HCT116 (cell line): ENCODE results near the gene TAF1B. TPM values are rescaled to one million over a fixed set of nuclear protein-coding genes. Genes with fewer than 3 reads are reported as not detected.

Experiments used
- ATAC-seq: fragments of 200-7000 bp; cut with Tn5 transposase; 2 replicates; pipeline ENCODE4 v1.9.1; 2020; ENCODE audit warnings: mild to moderate bottlenecking, moderate library complexity
- BruUV-seq: library from RNA; stranded (reverse); fragments of 400-500 nt; replicated peaks from 2 replicates; lab custom pipeline; 2021; lab: Mats Ljungman, UMichigan
- CTCF ChIA-PET: fragments of 300-600 bp; sonication (Branson Sonifier 250); formaldehyde crosslinking; loops from one replicate; lab custom pipeline; 2021; ENCODE audit warnings: antibody characterized with exemption; lab: Charles Lee
- POLR2A ChIA-PET: fragments of 300-600, 350-600 bp; sonication (Branson Sonifier 250); formaldehyde crosslinking; loops from one replicate; lab custom pipeline; 2021; ENCODE audit warnings: antibody characterized with exemption; lab: Charles Lee
- RAD21 ChIA-PET, 2 experiments: fragments of 300-600 bp; sonication (Branson Sonifier 250); formaldehyde crosslinking; loops; one replicate each; lab custom pipeline; 2023; ENCODE audit warnings: low total read pairs in 2 of 2; ENCODE audit not compliant: uncharacterized antibody in 2 of 2, unreplicated experiment in 2 of 2, low non-redundant PET in 1 of 2; lab: Charles Lee
- DNase-seq: peaks from one replicate; pipeline ENCODE4 v3.0.0-alpha.2; 2010; ENCODE audit warnings: low read depth, low spot score
- H2AFZ ChIP-seq: fragments of 200-600 bp; shearing (Covaris generic), sonication (generic); 2 replicates; pipeline ENCODE4 v1.6.1; 2017; ENCODE audit warnings: low read depth, mixed run types, mixed read lengths, antibody characterized with exemption, low read length; ENCODE audit not compliant: poor library complexity, severe bottlenecking
- H3K27ac ChIP-seq: 2 replicates; pipeline ENCODE4 v1.5.1; 2012; ENCODE audit warnings: low read depth, low read length
- H3K27me3 ChIP-seq: fragments of 200-600 bp; sonication (generic); 2 replicates; pipeline ENCODE4 v1.6.1; 2016; ENCODE audit warnings: mixed run types, low read length, mixed read lengths; ENCODE audit not compliant: insufficient read depth
- H3K36me3 ChIP-seq, 2 experiments: fragments of 200-500 bp in 1 of 2; fragments of 200-600 bp in 1 of 2; sonication (Bioruptor generic) in 1 of 2; sonication (generic) in 1 of 2; 2 replicates each; pipeline versions ENCODE4 v1.5.1 to v1.6.1; 2014 to 2016; ENCODE audit warnings: low read length in 2 of 2, inconsistent platforms in 1 of 2, mixed read lengths in 1 of 2, mixed run types in 1 of 2; ENCODE audit not compliant: insufficient read depth in 2 of 2, control insufficient read depth in 1 of 2
- H3K4me1 ChIP-seq, 2 experiments: fragments of 200-600 bp in 1 of 2; sonication (generic) in 1 of 2; 2 replicates each; pipeline versions ENCODE4 v1.5.1 to v1.6.1; 2012 to 2017; ENCODE audit warnings: low read length in 2 of 2, inconsistent platforms in 1 of 2, mild to moderate bottlenecking in 1 of 2, mixed read lengths in 1 of 2, mixed run types in 1 of 2, moderate library complexity in 1 of 2; ENCODE audit not compliant: insufficient read depth in 2 of 2, control insufficient read depth in 1 of 2
- H3K4me2 ChIP-seq: fragments of 200-600 bp; sonication (generic); 2 replicates; pipeline ENCODE4 v1.6.1; 2017; ENCODE audit warnings: mixed run types, low read length, mixed read lengths
- H3K4me3 ChIP-seq, 2 experiments: fragments of 200-600 bp in 1 of 2; sonication (generic) in 1 of 2; replicated peaks in 1 of 2; 2 replicates each; pipeline ENCODE4 v1.5.1; 2011 to 2016; ENCODE audit warnings: low read length in 2 of 2, control low read depth in 1 of 2, low read depth in 1 of 2, mild to moderate bottlenecking in 1 of 2, mixed read lengths in 1 of 2, mixed run types in 1 of 2
- H3K79me2 ChIP-seq: fragments of 200-600 bp; sonication (generic); 2 replicates; pipeline ENCODE4 v1.6.1; 2017; ENCODE audit warnings: mild to moderate bottlenecking, mixed run types, low read length, moderate library complexity, mixed read lengths; ENCODE audit not compliant: insufficient read depth
- H3K9ac ChIP-seq: fragments of 200-600 bp; sonication (generic); 2 replicates; pipeline ENCODE4 v1.6.1; 2016; ENCODE audit warnings: low read length, mixed read lengths
- H3K9me2 ChIP-seq: fragments of 200-600 bp; sonication (generic), shearing (Covaris generic); 2 replicates; pipeline ENCODE4 v1.6.1; 2017; ENCODE audit warnings: mixed run types, mild to moderate bottlenecking, moderate library complexity; ENCODE audit not compliant: insufficient read depth
- H3K9me3 ChIP-seq, 2 experiments: fragments of 200-500 bp in 1 of 2; fragments of 200-600 bp in 1 of 2; sonication (Bioruptor generic) in 1 of 2; sonication (generic) in 1 of 2; 2 replicates each; pipeline ENCODE4 v1.6.1; 2014 to 2017; ENCODE audit warnings: low read length in 2 of 2, mixed read lengths in 2 of 2, inconsistent platforms in 1 of 2, low read depth in 1 of 2, mild to moderate bottlenecking in 1 of 2, mixed run types in 1 of 2, moderate library complexity in 1 of 2; ENCODE audit not compliant: control insufficient read depth in 1 of 2, insufficient read depth in 1 of 2
- H4K20me1 ChIP-seq: fragments of 200-600 bp; sonication (generic), shearing (Covaris generic); 2 replicates; pipeline ENCODE4 v1.6.1; 2017; ENCODE audit warnings: mixed run types, mild to moderate bottlenecking, moderate library complexity; ENCODE audit not compliant: insufficient read depth
- CBX3 ChIP-seq: IDR thresholded peaks from 2 replicates; pipeline ENCODE4 v1.6.1; 2012; ENCODE audit warnings: low read depth
- CEBPB ChIP-seq: IDR thresholded peaks from 2 replicates; pipeline ENCODE4 v1.6.1; 2012; ENCODE audit warnings: low read depth
- EGR1 ChIP-seq: IDR thresholded peaks from 2 replicates; pipeline ENCODE4 v1.6.1; 2012; ENCODE audit warnings: low read depth
- ELF1 ChIP-seq: IDR thresholded peaks from 2 replicates; pipeline ENCODE4 v1.6.1; 2012; ENCODE audit warnings: low read depth, borderline replicate concordance
- EZH2phosphoT487 ChIP-seq: fragments of 200-600 bp; IDR thresholded peaks from 2 replicates; pipeline ENCODE4 v1.6.1; 2018; ENCODE audit warnings: antibody characterized with exemption, borderline replicate concordance
- FOSL1 ChIP-seq: IDR thresholded peaks from 2 replicates; pipeline ENCODE4 v1.6.1; 2012; ENCODE audit warnings: low read depth
- JUND ChIP-seq: IDR thresholded peaks from 2 replicates; pipeline ENCODE4 v1.6.1; 2012
- POLR2A ChIP-seq: IDR thresholded peaks from 2 replicates; pipeline ENCODE4 v1.7.0; 2011; ENCODE audit warnings: borderline replicate concordance; ENCODE audit not compliant: insufficient read depth, insufficient read length; ENCODE audit errors: extremely low read depth
- POLR2AphosphoS5 ChIP-seq: IDR thresholded peaks from 2 replicates; pipeline ENCODE4 v1.6.1; 2011; ENCODE audit warnings: mild to moderate bottlenecking, low read depth, low read length, moderate library complexity
- RAD21 ChIP-seq: IDR thresholded peaks from 2 replicates; pipeline ENCODE4 v1.6.1; 2012; ENCODE audit warnings: low read depth, mild to moderate bottlenecking
- SP1 ChIP-seq: IDR thresholded peaks from 2 replicates; pipeline ENCODE4 v1.6.1; 2012; ENCODE audit warnings: low read depth
- SRF ChIP-seq: IDR thresholded peaks from 2 replicates; pipeline ENCODE4 v1.6.1; 2012; ENCODE audit warnings: low read depth
- TCF7L2 ChIP-seq: IDR thresholded peaks from 2 replicates; pipeline ENCODE4 v1.7.0; 2011; ENCODE audit warnings: borderline replicate concordance, inconsistent platforms; ENCODE audit not compliant: insufficient read depth, insufficient read length; ENCODE audit errors: extremely low read depth
- YY1 ChIP-seq: IDR thresholded peaks from 2 replicates; pipeline ENCODE4 v1.6.1; 2011; ENCODE audit warnings: low read length, low read depth, moderate library complexity, mild to moderate bottlenecking; ENCODE audit not compliant: insufficient replicate concordance; ENCODE audit errors: extremely low read depth
- ZNF274 ChIP-seq: fragments of 200-500 bp; sonication (Bioruptor generic); IDR thresholded peaks from 2 replicates; pipeline ENCODE4 v1.6.1; 2014; ENCODE audit warnings: mild to moderate bottlenecking, low read depth, low read length, inconsistent platforms
- intact Hi-C: fragments of 100-400 bp; cut with micrococcal nuclease; formaldehyde crosslinking; loops from 2 replicates; pipeline ENCODE4 v1.10.0; 2022
- total RNA-seq: library from RNA; stranded (reverse); gene quantifications from one replicate; pipeline ENCODE4 v1.2.1, GENCODE V29; 2021; ENCODE audit not compliant: unreplicated experiment
- TF ChIP-seq, protein P1 (sequence below): IDR thresholded peaks from 2 replicates; pipeline ENCODE4 v1.6.1; 2012
- TF ChIP-seq, protein P2 (sequence below): IDR thresholded peaks from 2 replicates; pipeline ENCODE4 v1.6.1; 2012; ENCODE audit warnings: low read depth
- TF ChIP-seq, protein P3 (sequence below): IDR thresholded peaks from 2 replicates; pipeline ENCODE4 v1.6.1; 2012
- TF ChIP-seq, protein P4 (sequence below): IDR thresholded peaks from 2 replicates; pipeline ENCODE4 v1.6.1; 2011; ENCODE audit warnings: mild to moderate bottlenecking, low read length, moderate library complexity; ENCODE audit not compliant: insufficient replicate concordance; ENCODE audit errors: extremely low read depth

TAF1B gene
- total RNA-seq, 1 experiment from 2014 or later = 27.9 TPM

DNA sequence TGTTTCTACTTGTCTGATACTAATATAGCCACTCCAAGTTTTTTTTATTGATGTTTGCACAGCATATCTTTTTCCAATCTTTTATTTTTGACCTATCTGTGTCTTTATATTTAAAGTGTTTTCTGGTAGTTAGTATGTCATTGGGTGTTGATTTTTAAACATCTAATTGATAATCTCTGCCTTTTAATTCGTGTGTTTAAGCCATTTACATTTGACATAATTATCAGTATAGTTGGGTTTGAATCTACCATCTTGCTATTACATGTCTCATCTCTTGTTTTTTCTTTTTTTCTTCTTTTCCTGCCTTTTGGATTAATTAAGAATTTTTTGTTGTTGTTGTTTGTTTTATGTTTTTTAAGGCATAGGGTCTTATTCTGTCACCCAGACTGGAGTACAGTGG, 44.2 kb downstream of the TAF1B start:
- ATAC-seq (no peak), DNase-seq (no peak)
- H3K79me2 ChIP-seq = no peaks in the 10 kb centered on the region
- TF ChIP-seq YY1 (no peak), CBX3 (no peak), RAD21 (no peak), EGR1 (no peak), EZH2phosphoT487 (no peak), ZNF274 (no peak), JUND (no peak), SRF (no peak), TCF7L2 (no peak), POLR2A (no peak), ELF1 (no peak), POLR2AphosphoS5 (no peak), FOSL1 (no peak), CEBPB (no peak), SP1 (no peak)
- TF ChIP-seq, protein P1, sequence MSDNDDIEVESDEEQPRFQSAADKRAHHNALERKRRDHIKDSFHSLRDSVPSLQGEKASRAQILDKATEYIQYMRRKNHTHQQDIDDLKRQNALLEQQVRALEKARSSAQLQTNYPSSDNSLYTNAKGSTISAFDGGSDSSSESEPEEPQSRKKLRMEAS = no peak
- TF ChIP-seq, protein P2, sequence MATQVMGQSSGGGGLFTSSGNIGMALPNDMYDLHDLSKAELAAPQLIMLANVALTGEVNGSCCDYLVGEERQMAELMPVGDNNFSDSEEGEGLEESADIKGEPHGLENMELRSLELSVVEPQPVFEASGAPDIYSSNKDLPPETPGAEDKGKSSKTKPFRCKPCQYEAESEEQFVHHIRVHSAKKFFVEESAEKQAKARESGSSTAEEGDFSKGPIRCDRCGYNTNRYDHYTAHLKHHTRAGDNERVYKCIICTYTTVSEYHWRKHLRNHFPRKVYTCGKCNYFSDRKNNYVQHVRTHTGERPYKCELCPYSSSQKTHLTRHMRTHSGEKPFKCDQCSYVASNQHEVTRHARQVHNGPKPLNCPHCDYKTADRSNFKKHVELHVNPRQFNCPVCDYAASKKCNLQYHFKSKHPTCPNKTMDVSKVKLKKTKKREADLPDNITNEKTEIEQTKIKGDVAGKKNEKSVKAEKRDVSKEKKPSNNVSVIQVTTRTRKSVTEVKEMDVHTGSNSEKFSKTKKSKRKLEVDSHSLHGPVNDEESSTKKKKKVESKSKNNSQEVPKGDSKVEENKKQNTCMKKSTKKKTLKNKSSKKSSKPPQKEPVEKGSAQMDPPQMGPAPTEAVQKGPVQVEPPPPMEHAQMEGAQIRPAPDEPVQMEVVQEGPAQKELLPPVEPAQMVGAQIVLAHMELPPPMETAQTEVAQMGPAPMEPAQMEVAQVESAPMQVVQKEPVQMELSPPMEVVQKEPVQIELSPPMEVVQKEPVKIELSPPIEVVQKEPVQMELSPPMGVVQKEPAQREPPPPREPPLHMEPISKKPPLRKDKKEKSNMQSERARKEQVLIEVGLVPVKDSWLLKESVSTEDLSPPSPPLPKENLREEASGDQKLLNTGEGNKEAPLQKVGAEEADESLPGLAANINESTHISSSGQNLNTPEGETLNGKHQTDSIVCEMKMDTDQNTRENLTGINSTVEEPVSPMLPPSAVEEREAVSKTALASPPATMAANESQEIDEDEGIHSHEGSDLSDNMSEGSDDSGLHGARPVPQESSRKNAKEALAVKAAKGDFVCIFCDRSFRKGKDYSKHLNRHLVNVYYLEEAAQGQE = no peak
- TF ChIP-seq, protein P3, sequence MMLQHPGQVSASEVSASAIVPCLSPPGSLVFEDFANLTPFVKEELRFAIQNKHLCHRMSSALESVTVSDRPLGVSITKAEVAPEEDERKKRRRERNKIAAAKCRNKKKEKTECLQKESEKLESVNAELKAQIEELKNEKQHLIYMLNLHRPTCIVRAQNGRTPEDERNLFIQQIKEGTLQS = no peak
- TF ChIP-seq, protein P4, sequence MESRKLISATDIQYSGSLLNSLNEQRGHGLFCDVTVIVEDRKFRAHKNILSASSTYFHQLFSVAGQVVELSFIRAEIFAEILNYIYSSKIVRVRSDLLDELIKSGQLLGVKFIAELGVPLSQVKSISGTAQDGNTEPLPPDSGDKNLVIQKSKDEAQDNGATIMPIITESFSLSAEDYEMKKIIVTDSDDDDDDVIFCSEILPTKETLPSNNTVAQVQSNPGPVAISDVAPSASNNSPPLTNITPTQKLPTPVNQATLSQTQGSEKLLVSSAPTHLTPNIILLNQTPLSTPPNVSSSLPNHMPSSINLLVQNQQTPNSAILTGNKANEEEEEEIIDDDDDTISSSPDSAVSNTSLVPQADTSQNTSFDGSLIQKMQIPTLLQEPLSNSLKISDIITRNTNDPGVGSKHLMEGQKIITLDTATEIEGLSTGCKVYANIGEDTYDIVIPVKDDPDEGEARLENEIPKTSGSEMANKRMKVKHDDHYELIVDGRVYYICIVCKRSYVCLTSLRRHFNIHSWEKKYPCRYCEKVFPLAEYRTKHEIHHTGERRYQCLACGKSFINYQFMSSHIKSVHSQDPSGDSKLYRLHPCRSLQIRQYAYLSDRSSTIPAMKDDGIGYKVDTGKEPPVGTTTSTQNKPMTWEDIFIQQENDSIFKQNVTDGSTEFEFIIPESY = no peak
- no TSS peak for BruUV-seq
- H3K4me1 ChIP-seq = no peaks in the 10 kb centered on the region
- H4K20me1 ChIP-seq = no peaks in the 10 kb centered on the region
- no peak overlapping the region for H3K27ac ChIP-seq
- intact Hi-C loops = no loop called here
- H2AFZ ChIP-seq = no peak overlapping the region
- no peaks in the 10 kb centered on the region; a peak in 1 of 4 replicates for H3K36me3 ChIP-seq
- no peak overlapping the region for H3K9ac ChIP-seq
- no peak overlapping the region for H3K4me2 ChIP-seq
- no peak overlapping the region for H3K4me3 ChIP-seq
- POLR2A ChIA-PET = no interaction called here
- CTCF ChIA-PET = no interaction called here
- H3K9me3 ChIP-seq = 0 out of 4 replicates have a peak, but pooled peaks cover 0 to 4% of the 10 kb centered on the region in 2 experiments
- H3K9me2 ChIP-seq = no peaks in the 10 kb centered on the region
- RAD21 ChIA-PET = no interaction called here
- no peaks in the 10 kb centered on the region for H3K27me3 ChIP-seq
